GM18505 (cell line): ENCODE measurements around the gene SAP25.
"Not testable (repeated sequence)": the region's sequence is repeated elsewhere in the genome, so short reads cannot be mapped to it uniquely, and the experiment has no call there.

ENCODE experiments used
- ATAC-seq: cut with Tn5 transposase; IDR thresholded peaks from one replicate; pipeline ENCODE4 v1.9.1; 2021; ENCODE audit not compliant: unreplicated experiment
- POLR2A ChIP-seq: IDR thresholded peaks from 4 replicates; pipeline ENCODE4 v1.6.1; 2011; ENCODE audit warnings: borderline replicate concordance; ENCODE audit not compliant: insufficient read depth, insufficient read length; ENCODE audit errors: extremely low read depth

SAP25 gene

DNA sequence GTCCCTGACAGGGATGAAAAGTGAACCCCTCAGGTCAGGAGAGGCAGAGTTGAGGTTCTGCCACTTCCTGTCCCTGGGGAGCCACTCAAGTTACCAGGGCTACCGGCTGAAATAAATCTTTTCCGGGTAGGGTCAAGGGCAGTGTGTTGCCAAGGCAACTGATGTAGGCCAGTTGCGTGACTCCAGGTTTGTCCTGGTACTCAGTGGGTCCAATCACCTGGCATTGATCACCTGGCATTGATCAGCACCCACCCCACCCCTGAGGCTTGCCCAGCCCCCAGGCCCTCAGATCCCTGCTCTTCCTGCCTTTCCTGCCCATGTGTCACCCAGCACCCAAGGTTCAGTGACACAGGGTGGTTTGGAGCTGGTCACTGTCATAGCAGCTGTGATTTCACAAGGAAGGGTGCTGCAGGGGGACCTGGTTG is 5.9 kb downstream of the SAP25 start:
- no peak for TF ChIP-seq POLR2A
- no peak for ATAC-seq

DNA sequence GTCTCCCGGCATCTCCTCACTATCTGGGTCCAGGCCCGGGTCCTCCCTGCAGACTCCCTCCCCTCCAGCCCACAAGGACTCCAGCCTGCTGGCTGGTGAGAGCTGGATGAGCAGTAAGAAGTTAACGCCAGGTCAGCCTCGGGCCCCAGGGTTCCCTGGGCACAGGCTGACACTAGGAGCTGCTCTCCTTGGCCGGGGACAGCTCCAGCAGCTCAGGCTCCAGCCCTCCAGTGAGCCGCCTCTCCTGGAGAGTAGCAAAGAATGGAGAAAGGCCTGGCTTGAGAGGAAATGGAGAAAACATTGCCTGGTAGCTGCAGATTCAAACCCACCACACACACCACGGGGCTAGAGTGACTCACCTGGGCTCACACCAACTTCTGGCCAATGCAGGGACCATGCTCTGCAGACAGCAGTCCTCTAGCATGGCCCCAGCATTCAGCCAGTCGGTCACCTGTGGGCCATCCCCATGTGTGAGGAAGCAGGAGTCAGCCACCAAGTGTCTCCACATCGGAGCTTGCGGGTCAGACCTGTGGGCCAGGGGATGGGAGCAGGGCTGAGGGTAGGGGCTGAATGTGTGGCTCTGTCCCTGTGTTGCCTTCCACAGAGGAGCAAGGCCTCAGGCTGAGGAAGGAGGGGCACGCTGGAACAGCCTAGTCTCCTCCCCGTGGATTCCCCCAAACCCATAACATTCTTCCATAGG is 6.5 kb downstream of the SAP25 start:
- no peak for ATAC-seq
- TF ChIP-seq POLR2A = no peak

- no peak for ATAC-seq
- TF ChIP-seq POLR2A = no peak
Observed at GRCh38 chr7:100566018-100566531, 7.6 kb downstream of the SAP25 start.

DNA sequence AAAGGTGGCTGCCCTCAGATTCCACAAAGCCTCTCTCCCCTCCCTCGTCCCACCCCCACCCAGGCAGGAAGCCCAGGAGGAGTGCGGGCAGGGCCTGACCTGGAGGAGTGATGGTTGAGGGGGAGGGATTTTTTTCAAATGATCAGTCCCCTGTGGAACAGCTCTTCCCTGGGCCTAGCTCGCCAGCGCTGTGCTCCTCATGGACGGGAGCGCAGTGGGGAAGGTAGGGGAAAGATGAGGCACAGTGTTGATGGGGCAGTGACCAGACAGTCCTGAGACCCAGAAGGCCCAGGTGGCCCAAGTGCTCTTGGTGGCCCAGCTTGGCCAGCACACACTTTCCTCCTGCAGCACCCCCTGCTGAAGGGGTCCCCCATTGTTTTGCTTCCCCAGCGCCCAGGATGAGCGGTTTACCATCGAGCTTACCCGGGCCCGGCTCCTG is 8.5 kb downstream of the SAP25 start:
- TF ChIP-seq POLR2A = no peak

DNA sequence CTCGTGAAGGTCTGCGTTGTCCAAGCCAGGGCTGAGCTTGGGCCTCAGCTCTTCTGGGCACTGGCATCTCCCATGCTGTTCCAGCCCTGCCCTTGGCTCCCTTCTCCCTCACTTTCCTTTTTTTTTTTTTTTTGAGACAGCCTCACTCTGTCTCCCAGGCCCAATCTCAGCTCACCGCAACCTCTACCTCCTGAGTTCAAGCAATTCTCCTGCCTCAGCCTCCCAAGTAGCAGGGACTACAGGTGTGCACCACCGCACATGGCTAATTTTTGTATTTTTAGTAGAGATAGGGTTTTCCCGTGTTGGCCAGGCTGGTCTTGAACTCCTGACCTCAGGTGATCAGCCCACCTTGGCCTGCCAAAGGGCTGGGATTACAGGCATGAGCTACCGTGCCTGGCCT is 9.3 kb downstream of the SAP25 start:
- not testable (repeated sequence) for ATAC-seq

More for the DNA sequence above, 8.5 kb downstream of the SAP25 start:
- ATAC-seq = no peak

DNA sequence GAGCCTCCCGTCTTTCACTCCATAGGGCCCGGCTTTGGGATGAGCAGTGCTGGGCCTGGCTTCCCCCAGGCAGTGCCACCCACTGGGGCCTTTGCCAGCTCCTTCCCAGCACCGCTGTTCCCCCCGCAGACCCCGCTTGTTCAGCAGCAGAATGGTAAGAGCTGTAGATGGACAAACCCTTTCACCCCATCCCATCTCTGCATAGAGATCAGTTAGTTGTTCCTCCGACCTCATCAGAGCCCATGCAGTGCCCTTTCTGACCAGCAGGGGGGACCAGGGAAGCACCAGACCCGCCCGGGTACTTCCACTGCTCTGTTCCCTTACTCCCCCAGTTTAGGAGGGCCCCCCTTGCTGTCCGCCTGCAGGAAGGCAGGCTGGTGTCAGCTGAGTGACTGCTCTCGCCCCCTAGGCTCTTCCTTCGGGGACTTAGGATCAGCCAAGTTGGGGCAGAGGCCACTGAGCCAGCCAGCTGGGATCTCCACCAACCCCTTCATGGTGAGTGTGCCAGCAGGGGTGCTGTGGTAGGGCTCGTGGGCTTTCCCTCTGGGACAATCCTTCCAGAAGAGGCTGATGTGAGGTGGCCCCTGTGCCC is 9.8 kb downstream of the SAP25 start:
- ATAC-seq = no peak
- no peak for TF ChIP-seq POLR2A

GRCh38 chr7:100563100-100563564 is 10.6 kb downstream of the SAP25 start:
- no peak for TF ChIP-seq POLR2A
- ATAC-seq = no peak

GRCh38 chr7:100562195-100563099 is 11.3 kb downstream of the SAP25 start:
- no peak for TF ChIP-seq POLR2A
- ATAC-seq = no peak

DNA sequence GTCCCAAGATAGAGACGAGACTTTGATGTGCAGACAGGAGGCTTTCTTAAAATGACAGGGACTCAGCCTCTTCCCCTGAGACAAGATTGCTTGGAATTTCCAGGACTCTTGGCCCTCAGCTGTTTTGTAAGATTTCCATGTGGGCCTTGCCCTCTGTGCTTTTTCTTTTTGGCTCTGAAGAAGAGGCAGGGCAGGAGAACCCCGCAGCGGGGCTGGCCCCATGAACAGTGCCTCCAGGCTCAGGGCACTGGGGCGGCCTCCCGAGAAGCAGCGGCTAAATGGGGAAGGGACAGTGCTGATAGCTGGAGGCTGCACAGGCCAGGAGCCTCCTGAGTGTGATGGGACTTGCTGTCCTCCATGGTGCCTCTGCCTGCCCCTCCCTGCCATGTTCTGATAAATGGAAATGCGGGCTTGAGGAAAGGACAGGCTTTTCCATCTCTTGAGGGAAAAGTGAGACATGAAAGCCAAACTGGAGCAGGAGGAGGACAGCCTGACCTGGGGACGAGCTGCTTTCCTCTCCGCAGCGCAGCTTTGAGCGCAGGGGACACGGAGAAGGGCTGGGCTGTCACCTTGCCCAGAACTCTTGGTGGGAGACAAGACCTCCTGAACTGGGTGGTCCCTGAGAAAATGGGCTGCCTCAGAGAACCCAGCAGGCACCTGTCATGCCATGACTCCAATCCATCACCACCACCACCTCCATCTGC is 12.1 kb downstream of the SAP25 start:
- ATAC-seq = no peak
- no peak for TF ChIP-seq POLR2A

- TF ChIP-seq POLR2A = no peak
- ATAC-seq = no peak
Observed at GRCh38 chr7:100559127-100559526, 14.6 kb downstream of the SAP25 start.

DNA sequence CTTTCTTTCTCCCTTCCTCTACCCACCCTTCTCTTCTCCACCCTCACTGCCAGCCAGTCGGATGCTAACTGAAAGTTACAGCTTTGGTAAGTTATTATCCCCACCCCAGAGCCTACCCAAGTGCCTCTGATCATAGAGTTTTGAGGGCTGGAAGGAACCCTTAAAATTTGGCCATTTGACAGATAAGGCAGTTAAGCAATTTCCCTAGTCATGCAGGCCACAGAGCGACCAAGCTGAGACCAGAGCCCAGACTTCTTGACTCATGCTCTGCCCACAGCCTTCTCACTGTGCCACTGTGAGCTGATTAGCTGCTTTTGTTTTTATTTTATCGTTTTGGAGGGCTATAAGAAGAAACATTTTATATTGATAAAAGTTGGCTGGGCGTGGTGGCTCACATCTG is 17.2 kb downstream of the SAP25 start:
- no peak for ATAC-seq

GRCh38 chr7:100555701-100556100 is 18.0 kb downstream of the SAP25 start:
- TF ChIP-seq POLR2A = no peak
- ATAC-seq = no peak

More for the DNA sequence above, 17.2 kb downstream of the SAP25 start:
- no peak for TF ChIP-seq POLR2A

DNA sequence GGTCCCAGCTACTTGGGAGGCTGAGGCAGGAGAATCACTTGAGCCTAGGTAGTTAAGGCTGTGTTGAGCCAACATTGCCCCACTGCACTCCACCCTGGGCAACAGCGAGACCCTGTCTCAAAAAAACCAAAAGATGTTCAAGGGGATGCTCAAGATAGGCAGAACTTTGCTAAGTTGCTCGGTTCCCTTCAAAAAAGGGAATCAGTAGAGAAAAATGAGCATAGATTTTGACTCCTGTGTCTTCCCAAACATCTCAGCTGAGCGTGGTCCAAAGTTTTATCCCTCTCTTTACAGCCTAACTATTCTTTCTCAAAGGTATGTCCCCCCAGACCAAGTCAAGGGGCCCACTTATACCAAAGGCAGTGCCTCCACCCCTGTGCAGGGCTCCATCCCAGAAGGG is 20.7 kb downstream of the SAP25 start:
- no peak for TF ChIP-seq POLR2A
- ATAC-seq = no peak
